Mucosa of stomach (tissue), 1 donor: ENCODE results near the gene EBF3.

Source experiments
- H3K27me3 ChIP-seq: one replicate; pipeline ENCODE4 v1.7.0; 2013; ENCODE audit warnings: mild to moderate bottlenecking, low read length; ENCODE audit not compliant: control insufficient read depth, insufficient read depth
- H3K36me3 ChIP-seq: one replicate; pipeline ENCODE4 v1.7.0; 2013; ENCODE audit warnings: low read length; ENCODE audit not compliant: control insufficient read depth, insufficient read depth
- H3K4me1 ChIP-seq: one replicate; pipeline ENCODE4 v1.7.0; 2013; ENCODE audit warnings: mild to moderate bottlenecking, low read length; ENCODE audit not compliant: control insufficient read depth, insufficient read depth
- H3K4me3 ChIP-seq: one replicate; pipeline ENCODE4 v1.7.0; 2013; ENCODE audit warnings: low read length
- H3K9ac ChIP-seq: one replicate; pipeline ENCODE4 v1.7.0; 2013; ENCODE audit warnings: mild to moderate bottlenecking, low read length, moderate library complexity
- H3K9me3 ChIP-seq: one replicate; pipeline ENCODE4 v1.7.0; 2013; ENCODE audit warnings: mild to moderate bottlenecking, low read length, moderate library complexity; ENCODE audit not compliant: control insufficient read depth
- donor health status: Pancreatic carcinoma.

Gene EBF3

GRCh38 chr10:129839285-129840195 lies 124.5 kb downstream of the EBF3 start:
- Histone ChIP-seq H3K9ac (no peak overlapping the region), H3K4me3 (no peak overlapping the region), H3K27me3 (no peaks in the 10 kb centered on the region), H3K4me1 (no peaks in the 10 kb centered on the region), H3K9me3 (no peaks in the 10 kb centered on the region), H3K36me3 (no peaks in the 10 kb centered on the region)

- Histone ChIP-seq H3K4me1 (no peaks in the 10 kb centered on the region), H3K36me3 (no peaks in the 10 kb centered on the region), H3K9ac (no peak overlapping the region), H3K27me3 (no peaks in the 10 kb centered on the region), H3K4me3 (no peak overlapping the region), H3K9me3 (no peaks in the 10 kb centered on the region)
These were observed 125.3 kb downstream of the EBF3 start for GRCh38 chr10:129838794-129839193.

- H3K4me3 ChIP-seq = no peak overlapping the region
- no peaks in the 10 kb centered on the region for H3K4me1 ChIP-seq
- H3K27me3 ChIP-seq = no peaks in the 10 kb centered on the region
- no peak overlapping the region for H3K9ac ChIP-seq
- H3K36me3 ChIP-seq = no peaks in the 10 kb centered on the region
- H3K9me3 ChIP-seq = no peaks in the 10 kb centered on the region
These were observed 126.0 kb downstream of the EBF3 start for GRCh38 chr10:129837909-129838582.

GRCh38 chr10:129836253-129836652 lies 127.8 kb downstream of the EBF3 start:
- H3K4me1 ChIP-seq = no peaks in the 10 kb centered on the region
- no peaks in the 10 kb centered on the region for H3K9me3 ChIP-seq
- H3K36me3 ChIP-seq = no peaks in the 10 kb centered on the region

GRCh38 chr10:129833994-129834739 lies 129.9 kb downstream of the EBF3 start:
- Histone ChIP-seq H3K4me1 (no peaks in the 10 kb centered on the region), H3K27me3 (no peaks in the 10 kb centered on the region), H3K4me3 (no peak overlapping the region), H3K9me3 (no peaks in the 10 kb centered on the region), H3K9ac (no peak overlapping the region), H3K36me3 (no peaks in the 10 kb centered on the region)

More at GRCh38 chr10:129836253-129836652, 127.8 kb downstream of the EBF3 start:
- Histone ChIP-seq H3K4me3 (no peak overlapping the region), H3K27me3 (no peaks in the 10 kb centered on the region), H3K9ac (no peak overlapping the region)

- Histone ChIP-seq H3K4me3 (no peak overlapping the region), H3K9me3 (no peaks in the 10 kb centered on the region), H3K9ac (no peak overlapping the region), H3K36me3 (no peaks in the 10 kb centered on the region), H3K27me3 (no peaks in the 10 kb centered on the region), H3K4me1 (no peaks in the 10 kb centered on the region)
These were observed 130.6 kb downstream of the EBF3 start for GRCh38 chr10:129833468-129833950.

GRCh38 chr10:129832573-129833467 lies 131.3 kb downstream of the EBF3 start:
- no peak overlapping the region for H3K9ac ChIP-seq
- H3K4me1 ChIP-seq = no peaks in the 10 kb centered on the region
- H3K36me3 ChIP-seq = no peaks in the 10 kb centered on the region
- no peaks in the 10 kb centered on the region for H3K9me3 ChIP-seq
- no peak overlapping the region for H3K4me3 ChIP-seq
- no peaks in the 10 kb centered on the region for H3K27me3 ChIP-seq

- no peaks in the 10 kb centered on the region for H3K9me3 ChIP-seq
- no peaks in the 10 kb centered on the region for H3K4me1 ChIP-seq
- no peak overlapping the region for H3K4me3 ChIP-seq
- H3K36me3 ChIP-seq = no peaks in the 10 kb centered on the region
- H3K27me3 ChIP-seq = no peaks in the 10 kb centered on the region
- no peak overlapping the region for H3K9ac ChIP-seq
These were observed 132.9 kb downstream of the EBF3 start for GRCh38 chr10:129831150-129831549.

GRCh38 chr10:129825826-129826225 lies 138.2 kb downstream of the EBF3 start:
- Histone ChIP-seq H3K36me3 (no peaks in the 10 kb centered on the region), H3K9me3 (no peaks in the 10 kb centered on the region), H3K4me3 (no peak overlapping the region), H3K9ac (no peak overlapping the region), H3K4me1 (no peaks in the 10 kb centered on the region), H3K27me3 (no peaks in the 10 kb centered on the region)

- Histone ChIP-seq H3K4me3 (no peak overlapping the region), H3K27me3 (no peaks in the 10 kb centered on the region), H3K9me3 (no peaks in the 10 kb centered on the region), H3K36me3 (no peaks in the 10 kb centered on the region), H3K4me1 (no peaks in the 10 kb centered on the region), H3K9ac (no peak overlapping the region)
These were observed 138.9 kb downstream of the EBF3 start for GRCh38 chr10:129825221-129825620.

- H3K4me3 ChIP-seq = no peak overlapping the region
- H3K36me3 ChIP-seq = no peaks in the 10 kb centered on the region
- H3K27me3 ChIP-seq = no peaks in the 10 kb centered on the region
- no peaks in the 10 kb centered on the region for H3K9me3 ChIP-seq
- H3K9ac ChIP-seq = no peak overlapping the region
- no peaks in the 10 kb centered on the region for H3K4me1 ChIP-seq
These were observed 143.6 kb downstream of the EBF3 start for GRCh38 chr10:129820451-129820850.
